HepG2 (cell line): Measurements from ENCODE around the gene JSRP1. TPM values are rescaled to one million over a fixed set of nuclear protein-coding genes. Genes with fewer than 3 reads are reported as not detected.

ENCODE experiments used
- HOXA3 ChIP-seq: sonication (generic); formaldehyde crosslinking; IDR thresholded peaks from 2 replicates; pipeline ENCODE4 v1.5.0; 2020; ENCODE audit warnings: missing genetic modification reagents
- KLF13 ChIP-seq: sonication (generic); formaldehyde crosslinking; IDR thresholded peaks from 2 replicates; pipeline ENCODE4 v1.4.0; 2020; ENCODE audit warnings: mild to moderate bottlenecking, missing genetic modification reagents
- PRPF4 ChIP-seq: fragments of 200-400 bp; formaldehyde crosslinking; IDR thresholded peaks from 2 replicates; pipeline ENCODE4 v1.6.1; 2016; ENCODE audit warnings: low read length, low read depth; ENCODE audit not compliant: poor library complexity, severe bottlenecking
- SKI ChIP-seq: fragments of 450-650 bp; IDR thresholded peaks from one replicate; pipeline ENCODE4 v1.6.1; 2018; ENCODE audit warnings: mild to moderate bottlenecking; ENCODE audit not compliant: partially characterized antibody
- polyA plus RNA-seq, 8 experiments: library from polyadenylated mRNA; depleted of rRNA in 3 of 8; stranded (reverse) in 7 of 8; unstranded in 1 of 8; fragments of >200 nt; fragmentation: Illumina TruSeq in 4 of 8; extraction: Trizol in 4 of 8; gene quantifications; 2 replicates each; pipeline versions ENCODE4 v1.2.1 to v1.2.3, GENCODE V29; 2011 to 2016; ENCODE audit warnings: low read depth in 4 of 8, missing spikeins in 1 of 8, mixed read lengths in 1 of 8; ENCODE audit not compliant: insufficient read depth in 1 of 8
- total RNA-seq, 5 experiments: library from RNA; depleted of rRNA; stranded (reverse); fragments of >200 nt; fragmentation: Illumina TruSeq; extraction: Trizol; gene quantifications; 2 replicates each; pipeline ENCODE4 v1.2.3, GENCODE V29; 2016; ENCODE audit warnings: low read depth in 1 of 5
- TF ChIP-seq, protein P1 (sequence below): sonication (generic); formaldehyde crosslinking; IDR thresholded peaks from 2 replicates; pipeline ENCODE4 v1.4.0; 2020; ENCODE audit warnings: missing genetic modification reagents, borderline replicate concordance
- TF ChIP-seq, protein P2 (sequence below): sonication (generic); IDR thresholded peaks from 2 replicates; pipeline ENCODE4 v1.6.1; 2016; ENCODE audit warnings: low read depth, borderline replicate concordance
- TF ChIP-seq, protein P3 (sequence below): sonication (generic); formaldehyde crosslinking; IDR thresholded peaks from 2 replicates; pipeline ENCODE4 v1.4.0; 2020; ENCODE audit warnings: missing genetic modification reagents
- TF ChIP-seq, protein P4 (sequence below): sonication (generic); formaldehyde crosslinking; IDR thresholded peaks from 2 replicates; pipeline ENCODE4 v1.5.0; 2020; ENCODE audit warnings: mild to moderate bottlenecking, missing genetic modification reagents, borderline replicate concordance
- TF ChIP-seq, protein P5 (sequence below): sonication (generic); formaldehyde crosslinking; IDR thresholded peaks from 2 replicates; pipeline ENCODE4 v1.4.0; 2020; ENCODE audit warnings: mild to moderate bottlenecking, low read depth, missing genetic modification reagents

The JSRP1 gene
- total and polyA plus RNA-seq, 2 of the 13 experiments (the other 11 are each of a cell fraction or from before 2014, with no cell fraction given): 0.16 to 0.38 TPM

DNA sequence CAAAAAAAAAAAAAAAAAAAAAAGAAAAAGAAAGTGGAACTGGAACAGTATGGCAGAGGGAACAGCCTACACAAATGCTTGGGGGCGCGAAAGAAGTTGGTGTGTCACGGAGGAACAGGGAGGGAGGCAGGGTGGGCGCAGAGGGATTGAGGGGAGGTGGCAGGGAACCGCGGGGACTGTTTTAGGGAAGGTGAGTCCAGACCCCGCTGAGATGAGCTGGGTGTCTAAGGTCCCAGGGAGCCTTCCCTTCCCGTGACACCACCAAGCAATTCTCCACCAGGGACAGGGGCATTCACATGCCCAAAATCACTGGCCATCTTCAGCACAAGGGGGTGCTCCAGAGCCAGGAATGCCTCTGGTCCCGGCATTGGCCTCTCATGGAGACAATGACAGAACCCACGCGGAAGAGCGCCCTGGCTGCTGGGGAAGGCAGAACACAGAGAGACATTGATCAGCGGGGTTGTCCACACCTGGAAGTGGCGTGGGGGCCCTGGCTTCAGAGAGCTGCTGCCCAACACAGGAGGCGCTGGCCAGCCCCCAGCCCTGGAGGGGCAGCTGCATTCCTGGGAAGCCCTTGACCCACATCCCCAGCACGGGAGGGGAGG, 18.8 kb upstream of the JSRP1 start (continued):
- TF ChIP-seq, protein P1, sequence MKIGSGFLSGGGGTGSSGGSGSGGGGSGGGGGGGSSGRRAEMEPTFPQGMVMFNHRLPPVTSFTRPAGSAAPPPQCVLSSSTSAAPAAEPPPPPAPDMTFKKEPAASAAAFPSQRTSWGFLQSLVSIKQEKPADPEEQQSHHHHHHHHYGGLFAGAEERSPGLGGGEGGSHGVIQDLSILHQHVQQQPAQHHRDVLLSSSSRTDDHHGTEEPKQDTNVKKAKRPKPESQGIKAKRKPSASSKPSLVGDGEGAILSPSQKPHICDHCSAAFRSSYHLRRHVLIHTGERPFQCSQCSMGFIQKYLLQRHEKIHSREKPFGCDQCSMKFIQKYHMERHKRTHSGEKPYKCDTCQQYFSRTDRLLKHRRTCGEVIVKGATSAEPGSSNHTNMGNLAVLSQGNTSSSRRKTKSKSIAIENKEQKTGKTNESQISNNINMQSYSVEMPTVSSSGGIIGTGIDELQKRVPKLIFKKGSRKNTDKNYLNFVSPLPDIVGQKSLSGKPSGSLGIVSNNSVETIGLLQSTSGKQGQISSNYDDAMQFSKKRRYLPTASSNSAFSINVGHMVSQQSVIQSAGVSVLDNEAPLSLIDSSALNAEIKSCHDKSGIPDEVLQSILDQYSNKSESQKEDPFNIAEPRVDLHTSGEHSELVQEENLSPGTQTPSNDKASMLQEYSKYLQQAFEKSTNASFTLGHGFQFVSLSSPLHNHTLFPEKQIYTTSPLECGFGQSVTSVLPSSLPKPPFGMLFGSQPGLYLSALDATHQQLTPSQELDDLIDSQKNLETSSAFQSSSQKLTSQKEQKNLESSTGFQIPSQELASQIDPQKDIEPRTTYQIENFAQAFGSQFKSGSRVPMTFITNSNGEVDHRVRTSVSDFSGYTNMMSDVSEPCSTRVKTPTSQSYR (CRISPR knock-in tag): no peak
- TF ChIP-seq SKI: no peak
- TF ChIP-seq, protein P2, sequence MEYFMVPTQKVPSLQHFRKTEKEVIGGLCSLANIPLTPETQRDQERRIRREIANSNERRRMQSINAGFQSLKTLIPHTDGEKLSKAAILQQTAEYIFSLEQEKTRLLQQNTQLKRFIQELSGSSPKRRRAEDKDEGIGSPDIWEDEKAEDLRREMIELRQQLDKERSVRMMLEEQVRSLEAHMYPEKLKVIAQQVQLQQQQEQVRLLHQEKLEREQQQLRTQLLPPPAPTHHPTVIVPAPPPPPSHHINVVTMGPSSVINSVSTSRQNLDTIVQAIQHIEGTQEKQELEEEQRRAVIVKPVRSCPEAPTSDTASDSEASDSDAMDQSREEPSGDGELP: no peak
- TF ChIP-seq PRPF4: no peak
- peak; percentile 64 for TF ChIP-seq HOXA3 (CRISPR knock-in tag)
- no peak for TF ChIP-seq KLF13 (CRISPR knock-in tag)
- TF ChIP-seq, protein P3, sequence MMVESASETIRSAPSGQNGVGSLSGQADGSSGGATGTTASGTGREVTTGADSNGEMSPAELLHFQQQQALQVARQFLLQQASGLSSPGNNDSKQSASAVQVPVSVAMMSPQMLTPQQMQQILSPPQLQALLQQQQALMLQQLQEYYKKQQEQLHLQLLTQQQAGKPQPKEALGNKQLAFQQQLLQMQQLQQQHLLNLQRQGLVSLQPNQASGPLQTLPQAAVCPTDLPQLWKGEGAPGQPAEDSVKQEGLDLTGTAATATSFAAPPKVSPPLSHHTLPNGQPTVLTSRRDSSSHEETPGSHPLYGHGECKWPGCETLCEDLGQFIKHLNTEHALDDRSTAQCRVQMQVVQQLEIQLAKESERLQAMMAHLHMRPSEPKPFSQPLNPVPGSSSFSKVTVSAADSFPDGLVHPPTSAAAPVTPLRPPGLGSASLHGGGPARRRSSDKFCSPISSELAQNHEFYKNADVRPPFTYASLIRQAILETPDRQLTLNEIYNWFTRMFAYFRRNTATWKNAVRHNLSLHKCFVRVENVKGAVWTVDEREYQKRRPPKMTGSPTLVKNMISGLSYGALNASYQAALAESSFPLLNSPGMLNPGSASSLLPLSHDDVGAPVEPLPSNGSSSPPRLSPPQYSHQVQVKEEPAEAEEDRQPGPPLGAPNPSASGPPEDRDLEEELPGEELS (CRISPR knock-in tag): no peak
- TF ChIP-seq, protein P4, sequence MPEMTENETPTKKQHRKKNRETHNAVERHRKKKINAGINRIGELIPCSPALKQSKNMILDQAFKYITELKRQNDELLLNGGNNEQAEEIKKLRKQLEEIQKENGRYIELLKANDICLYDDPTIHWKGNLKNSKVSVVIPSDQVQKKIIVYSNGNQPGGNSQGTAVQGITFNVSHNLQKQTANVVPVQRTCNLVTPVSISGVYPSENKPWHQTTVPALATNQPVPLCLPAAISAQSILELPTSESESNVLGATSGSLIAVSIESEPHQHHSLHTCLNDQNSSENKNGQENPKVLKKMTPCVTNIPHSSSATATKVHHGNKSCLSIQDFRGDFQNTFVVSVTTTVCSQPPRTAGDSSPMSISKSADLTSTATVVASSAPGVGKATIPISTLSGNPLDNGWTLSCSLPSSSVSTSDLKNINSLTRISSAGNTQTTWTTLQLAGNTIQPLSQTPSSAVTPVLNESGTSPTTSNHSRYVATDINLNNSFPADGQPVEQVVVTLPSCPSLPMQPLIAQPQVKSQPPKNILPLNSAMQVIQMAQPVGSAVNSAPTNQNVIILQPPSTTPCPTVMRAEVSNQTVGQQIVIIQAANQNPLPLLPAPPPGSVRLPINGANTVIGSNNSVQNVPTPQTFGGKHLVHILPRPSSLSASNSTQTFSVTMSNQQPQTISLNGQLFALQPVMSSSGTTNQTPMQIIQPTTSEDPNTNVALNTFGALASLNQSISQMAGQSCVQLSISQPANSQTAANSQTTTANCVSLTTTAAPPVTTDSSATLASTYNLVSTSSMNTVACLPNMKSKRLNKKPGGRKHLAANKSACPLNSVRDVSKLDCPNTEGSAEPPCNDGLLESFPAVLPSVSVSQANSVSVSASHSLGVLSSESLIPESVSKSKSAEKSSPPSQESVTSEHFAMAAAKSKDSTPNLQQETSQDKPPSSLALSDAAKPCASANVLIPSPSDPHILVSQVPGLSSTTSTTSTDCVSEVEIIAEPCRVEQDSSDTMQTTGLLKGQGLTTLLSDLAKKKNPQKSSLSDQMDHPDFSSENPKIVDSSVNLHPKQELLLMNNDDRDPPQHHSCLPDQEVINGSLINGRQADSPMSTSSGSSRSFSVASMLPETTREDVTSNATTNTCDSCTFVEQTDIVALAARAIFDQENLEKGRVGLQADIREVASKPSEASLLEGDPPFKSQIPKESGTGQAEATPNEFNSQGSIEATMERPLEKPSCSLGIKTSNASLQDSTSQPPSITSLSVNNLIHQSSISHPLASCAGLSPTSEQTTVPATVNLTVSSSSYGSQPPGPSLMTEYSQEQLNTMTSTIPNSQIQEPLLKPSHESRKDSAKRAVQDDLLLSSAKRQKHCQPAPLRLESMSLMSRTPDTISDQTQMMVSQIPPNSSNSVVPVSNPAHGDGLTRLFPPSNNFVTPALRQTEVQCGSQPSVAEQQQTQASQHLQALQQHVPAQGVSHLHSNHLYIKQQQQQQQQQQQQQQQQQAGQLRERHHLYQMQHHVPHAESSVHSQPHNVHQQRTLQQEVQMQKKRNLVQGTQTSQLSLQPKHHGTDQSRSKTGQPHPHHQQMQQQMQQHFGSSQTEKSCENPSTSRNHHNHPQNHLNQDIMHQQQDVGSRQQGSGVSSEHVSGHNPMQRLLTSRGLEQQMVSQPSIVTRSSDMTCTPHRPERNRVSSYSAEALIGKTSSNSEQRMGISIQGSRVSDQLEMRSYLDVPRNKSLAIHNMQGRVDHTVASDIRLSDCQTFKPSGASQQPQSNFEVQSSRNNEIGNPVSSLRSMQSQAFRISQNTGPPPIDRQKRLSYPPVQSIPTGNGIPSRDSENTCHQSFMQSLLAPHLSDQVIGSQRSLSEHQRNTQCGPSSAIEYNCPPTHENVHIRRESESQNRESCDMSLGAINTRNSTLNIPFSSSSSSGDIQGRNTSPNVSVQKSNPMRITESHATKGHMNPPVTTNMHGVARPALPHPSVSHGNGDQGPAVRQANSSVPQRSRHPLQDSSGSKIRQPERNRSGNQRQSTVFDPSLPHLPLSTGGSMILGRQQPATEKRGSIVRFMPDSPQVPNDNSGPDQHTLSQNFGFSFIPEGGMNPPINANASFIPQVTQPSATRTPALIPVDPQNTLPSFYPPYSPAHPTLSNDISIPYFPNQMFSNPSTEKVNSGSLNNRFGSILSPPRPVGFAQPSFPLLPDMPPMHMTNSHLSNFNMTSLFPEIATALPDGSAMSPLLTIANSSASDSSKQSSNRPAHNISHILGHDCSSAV: no peak
- TF ChIP-seq, protein P5, sequence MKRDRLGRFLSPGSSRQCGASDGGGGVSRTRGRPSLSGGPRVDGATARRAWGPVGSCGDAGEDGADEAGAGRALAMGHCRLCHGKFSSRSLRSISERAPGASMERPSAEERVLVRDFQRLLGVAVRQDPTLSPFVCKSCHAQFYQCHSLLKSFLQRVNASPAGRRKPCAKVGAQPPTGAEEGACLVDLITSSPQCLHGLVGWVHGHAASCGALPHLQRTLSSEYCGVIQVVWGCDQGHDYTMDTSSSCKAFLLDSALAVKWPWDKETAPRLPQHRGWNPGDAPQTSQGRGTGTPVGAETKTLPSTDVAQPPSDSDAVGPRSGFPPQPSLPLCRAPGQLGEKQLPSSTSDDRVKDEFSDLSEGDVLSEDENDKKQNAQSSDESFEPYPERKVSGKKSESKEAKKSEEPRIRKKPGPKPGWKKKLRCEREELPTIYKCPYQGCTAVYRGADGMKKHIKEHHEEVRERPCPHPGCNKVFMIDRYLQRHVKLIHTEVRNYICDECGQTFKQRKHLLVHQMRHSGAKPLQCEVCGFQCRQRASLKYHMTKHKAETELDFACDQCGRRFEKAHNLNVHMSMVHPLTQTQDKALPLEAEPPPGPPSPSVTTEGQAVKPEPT: no peak
